Heart left ventricle (tissue), 16 donors: Measurements from ENCODE around the gene MACF1. TPM values are rescaled to one million over a fixed set of nuclear protein-coding genes. Genes with fewer than 3 reads are reported as not detected.
"Not testable (repeated sequence)": the region's sequence is repeated elsewhere in the genome, so short reads cannot be mapped to it uniquely, and the experiment has no call there.

ENCODE experiments used
- ATAC-seq, 4 donors: fragments of 200-7000 bp; cut with Tn5 transposase; one replicate each; pipeline ENCODE4 v1.9.1; 2020 to 2022; ENCODE audit warnings: moderate library complexity in 4 of 4, mild to moderate bottlenecking in 3 of 4, moderate number of reproducible peaks in 1 of 4
- DNase-seq, 5 donors: peaks; one replicate each; pipeline ENCODE4 v3.0.0-alpha.2; 2020
- H3K27ac ChIP-seq, 12 donors: fragments of 200-600 bp; sonication (generic) in 4 of 12; one replicate each; pipeline versions ENCODE4 v1.5.0 to v1.8.0; 2016 to 2022; ENCODE audit warnings: mild to moderate bottlenecking in 2 of 12
- H3K27me3 ChIP-seq, 9 donors: fragments of 200-600 bp; sonication (generic) in 2 of 9; one replicate each; pipeline versions ENCODE4 v1.5.1 to v1.8.0; 2016 to 2022; ENCODE audit warnings: mild to moderate bottlenecking in 3 of 9
- H3K36me3 ChIP-seq, 9 donors: fragments of 200-600 bp; sonication (generic) in 2 of 9; one replicate each; pipeline versions ENCODE4 v1.5.0 to v1.8.0; 2018 to 2022; ENCODE audit warnings: mild to moderate bottlenecking in 2 of 9
- H3K4me1 ChIP-seq, 12 donors: fragments of 200-600 bp; sonication (generic) in 4 of 12; one replicate each; pipeline versions ENCODE4 v1.5.0 to v1.8.0; 2016 to 2022; ENCODE audit warnings: mild to moderate bottlenecking in 3 of 12
- H3K4me3 ChIP-seq, 12 donors: fragments of 200-600 bp; sonication (generic) in 4 of 12; one replicate each; pipeline versions ENCODE4 v1.5.0 to v1.8.0; 2017 to 2022; ENCODE audit warnings: mild to moderate bottlenecking in 9 of 12, moderate library complexity in 4 of 12
- H3K9me3 ChIP-seq, 12 donors: fragments of 200-600 bp; sonication (generic) in 4 of 12; one replicate each; pipeline versions ENCODE4 v1.5.0 to v1.8.0; 2016 to 2022; ENCODE audit warnings: mild to moderate bottlenecking in 1 of 12
- WGBS, 4 donors: extraction: QIAGEN DNeasy Blood & Tissue Kit in 2 of 4; methylation state at CpG; one replicate each; pipeline versions ENCODE4 v1.1.5 to v1.1.7; 2013 to 2018; 5-methylcytosine and 5-hydroxymethylcytosine counted together
- intact Hi-C, 10 donors: fragments of 100-400 bp; cut with DNase I; formaldehyde crosslinking; loops; one replicate each; pipeline versions ENCODE4 v1.11.1 to v1.14.2; 2022
- polyA plus RNA-seq, 2 donors: library from polyadenylated mRNA; stranded (reverse); fragments of 200-250 nt; gene quantifications; one replicate each; pipeline ENCODE4 v1.2.3, GENCODE V29; 2013
- total RNA-seq, 9 donors: library from RNA; depleted of rRNA in 2 of 9; stranded (reverse); fragments of >200 nt in 2 of 9; fragmentation: NEBNext Ultra II Directional in 3 of 9; extraction: Animal tissue kit (Norgen Biotek cat#: 25700) in 3 of 9; gene quantifications; one replicate each; pipeline versions ENCODE4 v1.1.0 to v1.2.4, GENCODE V29; 2016 to 2023
- donor health status: ischemic (EF 13 %, LVEDD 7.1; RV severe dilation, severe dysfunction).
- donor health status: healthy with polysubstance abuse.
- donor health status: DM: no; HTN: yes; CAD: no.
- donor health status: DM: no; HTN: no; CAD: no.
- donor health status: ischemic (EF 25% LVEDD 6.9; RV normal size, moderate dysfunction).
- donor health status: ischemic (EF 25% LVEDD 5.7; RV mildly dilated, moderate dysfunction).
- donor health status: healthy.
- donor health status: DM: yes; HTN: yes; CAD: no.
- donor health status: ischemic (EF 35%, LVEDD 5.7; RV mildly dilated, moderate dysfunction).
- donor health status: nonischemic (EF 11% LVEDD 7.7; RV severe dilation, severe dysfunction).
- donor health status: DM: yes; HTN: yes; CAD: no.
- donor health status: PGD.
- donor health status: ischemic (EF 29% LVEDD 5.4; RV normal size, mild dysfunction).
- donor health status: nonischemic (EF 23%, LVEDD 6.1; RV moderate dilation, normal function).

The MACF1 gene
- total and polyA plus RNA-seq, 11 donors: 102 to 436 (median 251) TPM

DNA sequence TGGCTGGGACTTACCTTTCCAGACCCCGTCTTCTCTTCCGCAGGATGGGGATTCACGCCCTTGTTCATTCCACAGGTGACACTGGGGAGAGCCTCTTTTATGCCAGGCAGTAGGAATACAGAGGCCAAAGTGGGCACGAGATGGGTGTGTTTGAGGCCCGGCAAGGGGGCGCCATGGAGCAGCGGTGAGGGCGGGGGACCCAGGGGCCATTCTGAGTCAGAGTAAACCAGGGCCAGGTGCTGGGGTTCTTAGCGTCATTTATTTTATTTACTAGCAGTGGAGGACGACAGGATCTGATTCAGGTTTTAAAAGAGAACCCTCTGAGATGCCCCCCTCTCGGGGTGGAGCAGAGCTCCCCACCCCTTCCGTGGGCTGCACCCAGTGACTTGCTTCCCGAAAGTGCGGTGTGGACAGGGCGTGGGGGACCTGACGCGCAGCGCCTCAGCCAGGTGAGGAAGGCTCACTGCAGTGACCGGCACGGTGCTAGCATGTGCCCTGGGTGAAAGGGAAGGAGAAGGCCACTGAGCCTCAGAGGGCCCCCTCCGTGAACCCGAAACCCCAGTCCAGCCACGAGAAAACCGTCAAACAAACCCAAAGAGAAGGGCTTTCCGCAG lies 307.8 kb downstream of the MACF1 start:
- ATAC-seq: not testable (repeated sequence)
- H3K4me1 ChIP-seq: peaks cover 0 to 17% (median 6%) of the 10 kb centered on the region in 12 donors
- 52 to 92% (median 67%) methylated on average over 5 to 7 of the region's 25 CpGs; no CpG with 5 or more reads in 1 of the 4 donors for WGBS, 4 donors

DNA sequence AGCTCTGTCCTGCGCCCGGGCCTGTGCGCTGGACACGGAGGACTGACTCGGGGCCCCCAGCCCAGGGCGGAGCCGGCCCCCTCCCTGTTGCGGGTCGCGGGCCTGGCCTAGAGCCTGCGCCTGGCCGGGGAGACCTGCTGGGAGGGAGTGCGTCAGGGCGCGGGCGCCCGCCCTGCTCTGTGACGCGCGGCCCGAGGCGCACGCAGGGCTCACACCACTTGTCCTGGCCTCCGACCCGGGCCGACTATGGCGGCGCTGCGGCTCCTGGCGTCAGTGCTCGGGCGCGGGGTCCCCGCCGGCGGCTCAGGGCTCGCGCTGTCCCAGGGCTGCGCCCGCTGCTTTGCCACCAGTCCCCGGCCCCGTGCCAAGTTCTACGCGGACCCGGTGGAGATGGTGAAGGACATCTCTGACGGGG lies 310.2 kb downstream of the MACF1 start:
- DNase-seq: peak in 2 of 5 donors; percentile 40 to 47
- H3K27me3 ChIP-seq, H3K27ac ChIP-seq, intact Hi-C loops, H3K36me3 ChIP-seq, H3K9me3 ChIP-seq, H3K4me1 ChIP-seq: not testable (repeated sequence)
- H3K4me3 ChIP-seq: peak overlapping the region in 10 of 12 donors; percentile 20 to 53 (median 42)
- 0 to 2% (median 0%) methylated on average over 3 to 46 of the region's 46 CpGs for WGBS, 4 donors
- peak in 3 of 4 donors; percentile 83 to 92 (median 87) for ATAC-seq

More for the DNA sequence above, 307.8 kb downstream of the MACF1 start:
- H3K9me3 ChIP-seq, H3K4me3 ChIP-seq, H3K27me3 ChIP-seq, DNase-seq, H3K36me3 ChIP-seq, H3K27ac ChIP-seq, intact Hi-C loops: not testable (repeated sequence)

DNA sequence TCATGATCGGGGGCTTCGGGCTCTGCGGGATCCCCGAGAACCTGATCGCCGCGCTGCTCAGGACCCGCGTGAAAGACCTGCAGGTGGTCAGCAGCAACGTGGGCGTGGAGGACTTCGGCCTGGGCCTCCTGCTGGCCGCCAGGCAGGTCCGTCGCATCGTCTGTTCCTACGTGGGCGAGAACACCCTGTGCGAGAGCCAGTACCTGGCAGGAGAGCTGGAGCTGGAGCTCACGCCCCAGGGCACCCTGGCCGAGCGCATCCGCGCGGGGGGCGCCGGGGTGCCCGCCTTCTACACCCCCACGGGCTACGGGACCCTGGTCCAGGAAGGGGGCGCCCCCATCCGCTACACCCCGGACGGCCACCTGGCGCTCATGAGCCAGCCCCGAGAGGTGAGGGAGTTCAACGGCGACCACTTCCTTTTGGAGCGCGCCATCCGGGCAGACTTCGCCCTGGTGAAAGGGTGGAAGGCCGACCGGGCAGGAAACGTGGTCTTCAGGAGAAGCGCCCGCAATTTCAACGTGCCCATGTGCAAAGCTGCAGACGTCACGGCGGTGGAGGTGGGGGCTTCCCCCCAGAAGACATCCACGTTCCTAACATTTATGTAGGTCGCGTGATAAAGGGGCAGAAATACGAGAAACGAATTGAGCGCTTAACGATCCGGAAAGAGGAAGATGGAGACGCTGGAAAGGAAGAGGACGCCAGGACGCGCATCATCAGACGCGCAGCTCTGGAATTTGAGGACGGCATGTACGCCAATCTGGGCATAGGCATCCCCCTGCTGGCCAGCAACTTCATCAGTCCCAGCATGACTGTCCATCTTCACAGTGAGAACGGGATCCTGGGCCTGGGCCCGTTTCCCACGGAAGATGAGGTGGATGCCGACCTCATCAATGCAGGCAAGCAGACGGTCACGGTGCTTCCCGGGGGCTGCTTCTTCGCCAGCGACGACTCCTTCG lies 310.9 kb downstream of the MACF1 start:
- H3K9me3 ChIP-seq, H3K4me1 ChIP-seq, H3K27ac ChIP-seq, intact Hi-C loops, H3K36me3 ChIP-seq, H3K27me3 ChIP-seq: not testable (repeated sequence)
- peak; percentile 31 to 61 (median 46) for ATAC-seq
- WGBS, 4 donors: 6 to 35% (median 26%) methylated on average over 16 to 25 of the region's 78 CpGs
- DNase-seq: peak in 1 of 5 donors; percentile 4
- H3K4me3 ChIP-seq: peak overlapping the region in 9 of 12 donors; percentile 20 to 53 (median 46)

DNA sequence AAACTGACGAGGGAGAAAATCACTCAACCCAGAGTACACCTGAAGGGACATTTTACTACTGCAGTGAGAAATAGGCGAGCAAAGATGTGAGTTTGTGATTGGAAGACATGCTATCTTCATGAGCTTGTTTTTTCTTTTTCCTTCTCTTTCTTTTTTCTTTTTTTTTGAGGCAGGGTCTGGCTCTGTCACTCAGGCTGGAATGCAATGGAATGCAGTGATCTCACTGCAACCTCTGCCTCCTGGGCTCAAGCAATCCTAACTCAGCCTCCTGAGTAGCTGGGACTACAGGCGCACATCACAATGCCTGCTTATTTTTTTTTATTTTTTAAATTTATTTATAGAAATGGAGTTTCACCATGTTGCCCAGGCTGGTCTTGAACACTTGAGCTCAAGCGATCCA lies 312.3 kb downstream of the MACF1 start:
- DNase-seq, H3K4me3 ChIP-seq, H3K4me1 ChIP-seq, H3K9me3 ChIP-seq, H3K27ac ChIP-seq, H3K27me3 ChIP-seq, ATAC-seq, intact Hi-C loops, H3K36me3 ChIP-seq: not testable (repeated sequence)
- WGBS, 4 donors: 80 to 93% (median 91%) methylated on average over 4 of the region's 4 CpGs

DNA sequence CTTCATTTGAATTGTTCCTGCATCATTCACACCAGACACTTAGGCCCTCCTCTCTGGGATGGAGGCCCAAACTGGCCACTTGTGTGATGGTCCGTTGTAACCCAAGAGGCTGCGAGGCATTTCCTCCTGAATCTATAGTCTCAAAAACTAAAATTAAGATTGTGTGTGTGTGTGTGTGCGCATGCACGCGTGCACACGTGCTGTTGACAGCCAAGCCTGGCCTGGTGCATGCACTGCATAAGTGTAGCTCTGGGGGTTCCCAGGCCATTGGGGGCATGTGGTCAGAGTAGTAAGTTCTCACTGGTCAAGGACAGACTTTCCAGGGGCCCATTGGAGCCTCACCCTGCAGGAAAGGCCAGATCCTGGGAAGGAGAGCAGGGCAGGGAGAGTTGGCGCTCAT lies 313.4 kb downstream of the MACF1 start:
- H3K4me3 ChIP-seq, H3K36me3 ChIP-seq, H3K27ac ChIP-seq, H3K9me3 ChIP-seq, ATAC-seq, H3K4me1 ChIP-seq, intact Hi-C loops, H3K27me3 ChIP-seq: not testable (repeated sequence)
- DNase-seq: peak in 1 of 5 donors; percentile 8
- 84 to 100% (median 91%) methylated on average over 4 to 6 of the region's 7 CpGs; no CpG with 5 or more reads in 1 of the 4 donors for WGBS, 4 donors

DNA sequence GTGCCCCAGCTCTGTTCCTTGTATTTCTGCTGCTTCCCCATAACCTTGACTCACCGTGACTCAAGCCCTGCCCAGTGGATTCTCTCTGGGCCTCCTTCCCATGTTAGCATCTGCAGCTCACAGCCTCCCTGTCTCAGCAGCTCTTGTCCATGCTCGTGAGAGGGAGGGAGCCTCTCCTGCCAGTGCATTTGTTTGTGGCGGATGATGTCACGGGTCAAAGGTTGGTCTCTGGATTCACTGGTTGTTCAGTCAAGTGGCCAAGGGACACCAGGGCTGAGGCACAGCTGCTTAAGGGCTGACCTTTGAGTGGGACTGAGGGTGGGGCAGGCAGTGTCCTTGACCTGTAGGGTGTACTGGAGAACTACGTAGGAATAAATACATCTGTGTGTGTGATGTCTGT lies 314.9 kb downstream of the MACF1 start:
- H3K36me3 ChIP-seq, H3K4me1 ChIP-seq, H3K4me3 ChIP-seq, H3K27me3 ChIP-seq, H3K27ac ChIP-seq, intact Hi-C loops, H3K9me3 ChIP-seq, ATAC-seq, DNase-seq: not testable (repeated sequence)
- 51 to 79% (median 68%) methylated on average over 2 to 3 of the region's 5 CpGs for WGBS, 4 donors

DNA sequence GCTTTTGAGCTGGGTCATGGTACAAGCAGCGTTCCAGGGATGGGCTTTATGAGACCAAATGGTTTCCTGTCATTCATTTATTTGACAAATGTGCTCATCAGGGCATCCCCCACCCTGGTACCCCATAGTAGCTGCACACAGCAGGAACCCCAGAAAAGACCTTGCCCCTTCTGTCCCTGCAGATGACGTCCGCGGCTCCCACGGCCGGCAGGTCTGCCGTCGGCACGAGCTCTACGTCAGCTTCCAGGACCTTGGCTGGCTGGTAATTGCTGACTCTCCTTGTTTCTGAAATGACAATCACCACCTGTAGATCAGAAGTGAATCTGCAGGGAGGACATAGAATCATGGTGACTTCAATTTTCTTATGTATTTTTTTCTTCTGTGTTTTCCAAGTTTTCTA lies 317.7 kb downstream of the MACF1 start:
- DNase-seq, H3K4me3 ChIP-seq, H3K27me3 ChIP-seq, H3K9me3 ChIP-seq, intact Hi-C loops, ATAC-seq, H3K27ac ChIP-seq, H3K4me1 ChIP-seq: not testable (repeated sequence)
- 64 to 75% (median 70%) methylated on average over 9 to 10 of the region's 10 CpGs for WGBS, 4 donors
- H3K36me3 ChIP-seq: peaks cover 0 to 14% (median 7%) of the 10 kb centered on the region in 9 donors
